CD1c-positive myeloid dendritic cell (primary cell): ENCODE measurements around the gene YAP1.

ENCODE experiments used
- DNase-seq: peaks from one replicate; pipeline ENCODE4 v3.0.0-alpha.2; 2016; ENCODE audit errors: extremely low spot score

Gene YAP1

GRCh38 chr11:102279641-102280170 is 169.5 kb downstream of the YAP1 start:
- no peak for DNase-seq

- no peak for DNase-seq
Observed at GRCh38 chr11:102280245-102280833, 170.1 kb downstream of the YAP1 start.
